HG02763 (cell line): ENCODE data around the gene ARTN.

Experiments
- ATAC-seq: cut with Tn5 transposase; IDR thresholded peaks from one replicate; pipeline ENCODE4 v1.9.1; 2021; ENCODE audit warnings: mild to moderate bottlenecking, moderate library complexity; ENCODE audit not compliant: unreplicated experiment

ARTN gene

GRCh38 chr1:43969416-43969745 lies 35.8 kb downstream of the ARTN start:
- no peak for ATAC-seq

GRCh38 chr1:43969746-43970466 lies 36.3 kb downstream of the ARTN start, which contains the start of gene DPH2:
TSS of gene DPH2 (plus strand) at chr1:43970010. CDS start at chr1:43970176, 166 bp downstream.
- ATAC-seq: peak; percentile 80

GRCh38 chr1:43970502-43970901 lies 36.9 kb downstream of the ARTN start:
- no peak for ATAC-seq

GRCh38 chr1:43970911-43971310 lies 37.3 kb downstream of the ARTN start:
- ATAC-seq: no peak

- no peak for ATAC-seq
Measured at GRCh38 chr1:43971336-43971980, 37.9 kb downstream of the ARTN start.

- no peak for ATAC-seq
Measured at GRCh38 chr1:43973981-43974442, 40.4 kb downstream of the ARTN start.

- ATAC-seq: peak; percentile 68
Measured at GRCh38 chr1:43974443-43975248, 41.0 kb downstream of the ARTN start, which contains the start of gene ATP6V0B. TSS of gene ATP6V0B (plus strand) at chr1:43974960. CDS start at chr1:43975041, 81 bp downstream.

GRCh38 chr1:43975249-43975961 lies 41.8 kb downstream of the ARTN start:
- ATAC-seq: no peak

GRCh38 chr1:43976045-43976444 lies 42.4 kb downstream of the ARTN start:
- no peak for ATAC-seq

GRCh38 chr1:43976890-43977289 lies 43.3 kb downstream of the ARTN start:
- ATAC-seq: no peak

GRCh38 chr1:43977376-43978263 lies 44.0 kb downstream of the ARTN start:
- no peak for ATAC-seq

GRCh38 chr1:43978264-43978550 lies 44.6 kb downstream of the ARTN start:
- no peak for ATAC-seq

GRCh38 chr1:43978551-43979260 lies 45.1 kb downstream of the ARTN start, which contains the start of gene B4GALT2:
TSS of gene B4GALT2 (plus strand) at chr1:43979210. CDS start at chr1:43981161, 1,951 bp downstream.
- no peak for ATAC-seq

GRCh38 chr1:43979261-43979527 lies 45.6 kb downstream of the ARTN start:
- ATAC-seq: no peak

GRCh38 chr1:43979528-43980254 lies 46.1 kb downstream of the ARTN start:
- ATAC-seq: no peak

GRCh38 chr1:43980255-43981134 lies 46.9 kb downstream of the ARTN start:
- ATAC-seq: no peak

- ATAC-seq: no peak
Measured at GRCh38 chr1:43981135-43981491, 47.5 kb downstream of the ARTN start.

GRCh38 chr1:43981636-43982035 lies 48.0 kb downstream of the ARTN start:
- no peak for ATAC-seq
